ENCODE measurements around the gene PPIB. TPM values are rescaled to one million over a fixed set of nuclear protein-coding genes. Genes with fewer than 3 reads are reported as not detected.

PPIB gene
- total RNA-seq, 1 experiment from 2014 or later: 433 TPM

- Mint-ChIP-seq H3K27ac (peak overlapping the region in 2 of 3 experiments; percentile 25 to 41; a peak in 3 of 7 replicates), H3K27me3 (ENCODE audit: low read depth) (no peaks in the 10 kb centered on the region), H3K4me1 (peaks cover 28 to 29% of the 10 kb centered on the region in 2 experiments), H3K4me3 (no peak overlapping the region), H3K36me3 (ENCODE audit: insufficient read depth in 1 of 3, low read depth in 3 of 3) (peaks cover 10 to 19% (median 17%) of the 10 kb centered on the region in 3 experiments; a peak in 6 of 7 replicates), H3K9me3 (no peaks in the 10 kb centered on the region; a peak in 1 of 5 replicates)
- Histone ChIP-seq H3K18ac (ENCODE audit: insufficient read length, low read depth, low read length) (no peak overlapping the region), H2BK120ac (ENCODE audit: low read depth, low read length, poor library complexity, severe bottlenecking) (no peak overlapping the region), H3K23me2 (ENCODE audit: insufficient read length, low read depth, low read length, poor library complexity, severe bottlenecking) (no peaks in the 10 kb centered on the region), H4K8ac (replicated peaks; ENCODE audit: insufficient read length, low read depth, low read length) (no peak overlapping the region), H3K23ac (ENCODE audit: insufficient read length, low read depth, low read length) (no peak overlapping the region), H2BK20ac (ENCODE audit: low read depth, low read length, poor library complexity, severe bottlenecking) (no peak overlapping the region), H3K27me3 (ENCODE audit: insufficient read depth, low read length) (no peaks in the 10 kb centered on the region), H4K91ac (ENCODE audit: insufficient read length, low read depth, low read length) (no peak overlapping the region), H2AK5ac (ENCODE audit: insufficient read length, low read length) (no peak overlapping the region), H2BK5ac (ENCODE audit: insufficient read length, low read length) (no peak overlapping the region), H3K79me1 (ENCODE audit: insufficient read depth, low read depth, low read length, poor library complexity, severe bottlenecking) (no peaks in the 10 kb centered on the region), H3T11ph (ENCODE audit: low read length) (no peak overlapping the region), H2BK15ac (ENCODE audit: low read depth, low read length) (no peak overlapping the region), H3K4me1 (ENCODE audit: insufficient read depth, low read length) (no peaks in the 10 kb centered on the region; the same call in 1 of the 2 replicates), H3K9me3 (ENCODE audit: control insufficient read depth, low read depth, low read length) (no peaks in the 10 kb centered on the region), H2AFZ (ENCODE audit: low read length) (no peak overlapping the region), H3K9ac (ENCODE audit: extremely low read depth, insufficient read length, low read length) (no peak overlapping the region), H3K14ac (ENCODE audit: insufficient read depth, low read length) (no peak overlapping the region), H3K56ac (ENCODE audit: insufficient read length, low read depth, low read length) (no peak overlapping the region), H4K20me1 (ENCODE audit: control insufficient read depth, insufficient read depth, insufficient read length) (no peaks in the 10 kb centered on the region), H2BK12ac (ENCODE audit: insufficient read length, low read depth, low read length) (no peak overlapping the region), H3K27ac (ENCODE audit: insufficient read length, low read depth, low read length) (no peak overlapping the region), H4K5ac (ENCODE audit: insufficient read length, low read depth, low read length) (no peak overlapping the region), H3K4me2 (ENCODE audit: insufficient read depth, insufficient read length, low read length) (no peak overlapping the region), H3K79me2 (ENCODE audit: insufficient read depth, low read length) (no peaks in the 10 kb centered on the region; the same call in 1 of the 2 replicates), H3K4ac (ENCODE audit: low read depth, low read length) (no peak overlapping the region)
- DNase-seq: no peak
- no CpG with 5 or more reads among the region's 4 CpGs for WGBS (ENCODE audit: extremely low coverage, insufficient read length, low lambda C conversion rate)
- no peak for TF ChIP-seq CTCF (conservative IDR thresholded peaks at IDR 0.05)
Observed at GRCh38 chr15:64164436-64164835, 1.6 kb upstream of the PPIB start.
